Stimulated activated CD8-positive, alpha-beta memory T cell treated with anti-CD3 and anti-CD28 coated beads, Interleukin-2, amount 100 ng/mL, for 48 hours (primary cell): Measurements from ENCODE around the gene GUCY1A2.

ENCODE experiments used
- DNase-seq, 2 donors: peaks; one replicate each; pipeline ENCODE4 v3.0.0-alpha.2; 2020; ENCODE audit warnings: low read depth in 2 of 2

Gene GUCY1A2

DNA sequence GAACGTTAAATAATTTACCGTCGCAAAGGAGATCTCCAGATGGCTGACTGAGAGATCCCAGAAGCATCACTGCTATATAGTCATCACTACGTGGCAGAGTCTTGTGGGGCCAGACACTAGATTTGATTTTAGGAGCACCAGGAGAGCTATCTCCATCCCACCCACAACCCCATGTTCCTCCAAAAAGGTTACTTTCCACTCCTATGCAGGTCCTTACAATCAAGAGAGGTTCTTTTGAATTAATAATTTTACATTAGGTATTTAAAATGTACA is 19.4 kb downstream of the GUCY1A2 start:
- no peak for DNase-seq

DNA sequence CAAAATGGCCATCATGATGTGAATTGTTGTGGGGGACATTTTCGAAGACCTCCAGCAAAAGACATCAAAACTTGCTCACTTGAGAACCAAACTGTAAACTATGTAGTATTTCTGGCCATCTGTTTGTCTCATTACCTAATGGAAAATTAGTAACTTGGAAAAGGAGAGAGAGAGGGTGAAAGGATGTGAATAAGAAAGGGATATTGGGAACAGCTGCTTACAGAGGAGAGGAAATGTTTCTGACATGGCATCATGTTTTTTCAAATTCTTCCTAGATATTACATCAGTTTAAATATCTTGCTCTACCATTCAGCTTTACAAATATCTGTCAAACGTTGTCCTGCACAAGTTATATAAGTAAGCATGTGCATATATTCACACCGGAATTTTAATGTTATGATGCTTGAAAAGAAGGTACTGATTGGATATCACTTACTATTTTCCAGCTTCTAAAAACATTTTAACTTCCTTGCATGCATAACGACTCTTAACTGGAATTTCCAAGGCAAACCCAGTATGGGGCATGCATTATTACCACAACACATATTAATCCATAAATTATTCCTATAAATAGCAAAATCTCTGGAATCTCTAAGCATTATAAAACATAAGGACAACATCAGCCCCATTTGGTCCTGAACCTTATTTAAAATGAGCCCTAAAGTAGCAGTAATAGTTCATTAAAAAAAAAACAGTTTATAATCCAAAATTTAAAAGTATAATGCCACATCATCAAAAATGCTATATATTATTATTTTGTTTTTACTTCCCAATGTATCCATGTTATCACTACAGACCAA is 20.0 kb downstream of the GUCY1A2 start:
- DNase-seq: no peak

DNA sequence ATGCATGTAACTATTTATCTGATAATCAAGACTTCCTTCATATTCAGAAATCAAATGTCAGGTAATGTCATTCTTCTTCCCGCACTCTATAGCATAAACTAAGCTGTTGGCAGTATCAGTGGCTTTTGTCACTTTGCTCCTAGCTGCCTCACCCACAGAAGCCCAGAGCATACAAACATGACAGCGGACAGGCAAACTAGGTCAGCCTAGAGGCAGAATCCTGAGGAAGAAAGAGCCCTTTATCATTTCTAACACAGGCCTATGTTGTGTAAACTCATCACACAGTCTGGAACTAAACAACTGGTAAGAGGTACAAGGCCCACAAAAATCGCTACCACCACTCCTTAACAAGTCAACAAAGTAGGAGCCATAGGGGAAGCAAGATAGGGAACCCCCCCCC is 21.0 kb downstream of the GUCY1A2 start:
- no peak for DNase-seq

DNA sequence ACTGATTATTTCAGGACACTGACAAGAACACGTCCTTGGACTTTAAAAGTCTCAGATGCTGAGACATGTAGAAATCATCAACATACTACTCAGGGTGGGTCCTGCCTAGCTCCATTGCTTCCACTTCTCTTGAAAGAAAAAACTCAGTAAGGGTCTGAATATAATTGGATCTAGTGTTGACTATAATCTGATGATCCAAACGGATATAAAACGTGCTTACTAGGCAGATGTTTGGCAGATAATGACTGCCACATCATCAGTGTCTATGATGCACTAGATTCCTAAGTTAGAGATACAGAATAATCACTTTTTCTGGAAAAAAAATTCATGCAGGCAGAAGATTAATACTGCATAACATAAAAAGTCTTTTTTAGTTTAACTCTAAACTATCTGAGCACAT is 21.6 kb downstream of the GUCY1A2 start:
- no peak for DNase-seq

DNA sequence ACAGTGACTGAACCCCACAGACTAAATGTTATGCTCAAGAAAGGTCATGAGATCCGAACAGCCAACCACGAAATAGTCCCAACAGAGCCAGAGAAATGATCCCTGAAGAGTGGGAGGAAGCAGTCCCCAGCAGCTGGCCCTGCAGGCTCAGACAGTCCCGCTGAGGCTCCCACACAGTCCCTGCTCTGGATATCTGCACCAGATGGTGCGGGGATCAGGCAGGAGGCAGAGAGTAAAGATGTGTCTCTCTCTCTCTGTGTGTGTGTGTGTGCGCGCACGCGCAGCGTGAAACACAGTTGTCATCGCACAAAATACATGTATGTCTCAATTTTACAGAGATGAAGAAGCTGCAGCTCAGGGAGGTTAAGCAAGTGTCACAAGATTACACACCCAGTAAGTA is 27.9 kb downstream of the GUCY1A2 start:
- no peak for DNase-seq

DNA sequence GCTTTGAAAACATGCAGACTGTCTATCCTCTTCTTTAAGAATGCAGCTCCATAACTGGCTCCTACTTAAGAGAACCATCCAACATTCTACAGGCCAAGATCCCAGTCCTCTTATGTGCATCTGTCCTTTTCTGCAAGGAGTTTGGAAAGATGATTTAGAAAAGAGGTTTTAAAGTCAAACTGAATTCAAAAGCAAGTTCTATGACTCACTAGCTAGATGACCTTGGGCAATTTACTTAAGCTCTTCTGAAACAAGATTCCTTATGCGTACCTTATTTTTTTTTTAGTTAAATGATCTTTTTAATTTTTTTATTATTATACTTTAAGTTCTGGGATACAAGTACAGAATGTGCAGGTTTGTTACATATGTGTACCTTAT is 29.2 kb downstream of the GUCY1A2 start:
- DNase-seq: no peak

DNA sequence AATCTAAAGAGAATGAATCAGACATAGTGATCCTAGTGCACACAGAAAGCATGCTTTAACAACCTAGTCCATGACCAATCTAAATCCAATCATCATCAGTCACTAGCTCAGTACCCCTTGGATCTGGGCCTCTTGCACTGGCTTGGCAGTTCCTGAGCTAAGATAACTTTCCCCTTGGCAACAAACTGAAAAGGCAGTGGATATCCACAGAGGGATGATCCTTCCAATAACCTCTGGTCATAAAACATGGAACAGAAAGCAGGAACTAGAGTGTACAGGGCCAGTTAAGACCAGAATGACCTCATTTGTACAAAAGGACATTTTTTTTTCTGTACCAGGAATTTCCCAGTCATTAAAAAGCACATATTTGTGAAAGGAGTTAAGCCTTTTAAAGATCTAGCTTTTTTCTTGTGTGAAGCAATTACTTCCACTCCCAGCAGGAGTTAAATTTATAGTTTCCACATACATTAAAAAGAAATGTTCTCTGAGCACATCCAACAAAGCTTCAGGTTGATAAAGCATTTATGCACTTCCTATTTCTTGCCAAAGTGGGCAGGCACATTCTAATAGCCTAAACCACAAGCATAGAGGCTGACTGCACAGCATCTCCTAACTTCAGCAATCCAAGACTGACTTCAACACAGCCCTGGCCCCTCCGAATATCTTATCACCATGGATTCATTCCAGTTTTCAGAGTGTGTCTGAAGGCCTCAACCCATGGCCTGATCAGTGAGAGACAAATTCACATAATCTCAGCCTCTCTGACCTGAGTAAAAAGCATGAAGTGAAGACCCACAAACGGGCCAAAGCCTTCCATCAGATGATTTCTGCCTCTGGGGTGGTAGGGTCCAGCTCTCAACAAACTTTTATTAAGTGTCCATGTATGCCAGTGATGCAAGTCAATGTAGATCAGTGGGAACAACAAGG is 29.9 kb downstream of the GUCY1A2 start:
- DNase-seq: no peak

DNA sequence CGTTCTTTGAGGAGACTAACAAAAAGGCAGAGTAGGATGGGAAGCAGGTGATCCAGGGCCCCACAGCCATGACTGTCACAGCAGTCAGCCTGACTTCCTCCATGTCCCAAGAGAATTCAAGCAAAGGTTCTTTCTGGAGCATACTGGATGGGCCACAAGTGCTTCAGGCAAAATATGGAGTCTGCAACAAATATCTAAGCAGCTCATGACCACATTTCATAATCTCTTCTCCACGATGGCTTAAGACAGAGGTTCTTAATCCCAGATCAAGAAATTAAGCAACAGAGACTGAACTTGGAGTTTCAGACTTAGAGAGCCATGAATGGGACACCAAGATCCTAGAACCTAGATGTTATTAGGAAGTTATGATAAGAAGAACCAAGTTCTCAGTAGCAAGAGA is 31.6 kb downstream of the GUCY1A2 start:
- no peak for DNase-seq

DNA sequence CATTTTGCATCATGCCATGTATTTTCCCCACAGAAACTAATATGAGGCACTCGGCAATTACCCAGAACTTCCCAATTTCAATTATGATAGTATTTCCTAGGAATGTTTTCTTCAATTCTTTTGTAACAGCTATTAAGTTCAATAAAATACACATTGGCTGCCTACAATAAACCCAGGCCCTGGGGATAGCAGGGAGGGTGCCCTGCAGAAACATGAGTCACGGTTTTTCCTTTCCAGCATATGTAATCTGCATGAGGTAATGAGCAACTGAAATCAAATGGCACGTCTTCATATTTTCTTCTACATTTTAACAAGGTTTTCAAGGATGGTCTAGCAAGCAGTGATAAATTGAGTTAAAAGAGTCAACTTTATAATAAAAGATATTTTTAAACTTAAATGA is 32.0 kb downstream of the GUCY1A2 start:
- DNase-seq: no peak

DNA sequence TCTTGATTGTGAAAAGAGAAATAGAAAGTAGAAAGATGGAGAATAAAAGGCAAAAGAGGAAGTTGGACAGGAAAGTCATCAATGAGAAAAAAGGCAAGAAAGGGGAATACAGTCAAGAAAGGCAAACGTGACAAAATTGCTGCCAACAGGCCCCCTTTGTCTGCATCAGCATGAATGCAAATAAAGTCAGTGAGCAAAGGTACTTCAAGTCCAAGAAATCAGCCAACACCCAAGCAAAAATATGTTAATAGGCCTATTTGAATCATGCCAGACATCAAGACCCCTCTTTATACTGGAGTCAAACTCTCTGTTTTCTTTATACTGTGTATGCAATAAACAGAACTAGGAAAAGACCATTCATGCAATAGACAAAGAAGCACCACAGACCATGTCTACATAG is 34.3 kb downstream of the GUCY1A2 start:
- DNase-seq: no peak

DNA sequence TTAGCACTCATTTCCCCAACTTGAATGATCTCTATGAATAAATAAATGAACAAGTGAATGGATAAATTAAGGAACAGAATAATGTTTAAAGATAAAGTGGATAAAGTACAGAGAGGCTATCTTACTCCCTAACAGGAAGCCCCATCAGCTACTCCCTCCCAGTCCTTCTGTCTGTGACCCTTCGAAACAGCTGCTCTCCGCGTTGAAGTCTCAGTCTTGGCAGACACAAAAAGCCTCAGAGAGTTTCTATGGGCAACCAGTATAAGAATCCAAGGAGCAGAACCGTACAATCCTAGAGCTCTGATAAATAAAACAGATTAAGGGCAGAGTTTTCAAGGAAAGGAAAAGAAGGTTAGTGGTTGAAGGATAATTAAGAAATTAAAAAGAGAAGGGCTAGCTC is 35.0 kb downstream of the GUCY1A2 start:
- no peak for DNase-seq

DNA sequence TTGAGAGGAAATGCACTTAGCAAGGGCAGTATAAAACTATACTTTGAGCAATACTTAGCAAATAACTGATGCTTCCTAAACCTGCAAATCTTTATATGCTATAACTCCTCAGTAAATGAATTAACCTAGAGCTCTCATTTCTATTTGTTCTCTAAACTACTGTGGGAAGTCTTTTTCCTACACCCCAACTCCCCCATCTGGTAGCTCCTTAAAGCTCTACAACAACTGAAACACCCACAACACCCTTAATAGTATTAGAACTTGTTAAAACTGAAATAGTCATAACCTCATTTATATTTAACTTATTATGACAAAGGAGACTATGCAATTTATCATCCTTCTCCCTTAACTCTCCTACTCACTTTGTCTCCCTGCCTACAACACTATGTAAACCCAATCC is 43.4 kb downstream of the GUCY1A2 start:
- no peak for DNase-seq

DNA sequence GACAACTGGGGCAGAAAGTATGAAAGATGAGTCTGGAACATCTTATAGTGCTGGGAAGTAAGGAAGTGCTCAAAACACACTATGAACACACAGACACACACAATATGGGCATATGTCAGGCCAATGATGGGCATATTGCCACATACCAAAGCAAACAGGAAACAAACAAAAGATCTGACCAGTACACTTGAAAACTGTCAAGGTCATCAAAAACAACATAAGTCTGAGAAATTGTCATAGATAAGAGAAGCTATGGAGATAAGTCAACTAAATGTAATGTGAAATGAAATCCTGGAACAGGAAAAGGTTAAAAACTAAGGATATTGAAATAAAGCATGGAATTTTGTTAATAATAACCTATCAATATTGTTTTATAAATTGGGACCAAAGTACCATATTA is 46.4 kb downstream of the GUCY1A2 start:
- DNase-seq: no peak

DNA sequence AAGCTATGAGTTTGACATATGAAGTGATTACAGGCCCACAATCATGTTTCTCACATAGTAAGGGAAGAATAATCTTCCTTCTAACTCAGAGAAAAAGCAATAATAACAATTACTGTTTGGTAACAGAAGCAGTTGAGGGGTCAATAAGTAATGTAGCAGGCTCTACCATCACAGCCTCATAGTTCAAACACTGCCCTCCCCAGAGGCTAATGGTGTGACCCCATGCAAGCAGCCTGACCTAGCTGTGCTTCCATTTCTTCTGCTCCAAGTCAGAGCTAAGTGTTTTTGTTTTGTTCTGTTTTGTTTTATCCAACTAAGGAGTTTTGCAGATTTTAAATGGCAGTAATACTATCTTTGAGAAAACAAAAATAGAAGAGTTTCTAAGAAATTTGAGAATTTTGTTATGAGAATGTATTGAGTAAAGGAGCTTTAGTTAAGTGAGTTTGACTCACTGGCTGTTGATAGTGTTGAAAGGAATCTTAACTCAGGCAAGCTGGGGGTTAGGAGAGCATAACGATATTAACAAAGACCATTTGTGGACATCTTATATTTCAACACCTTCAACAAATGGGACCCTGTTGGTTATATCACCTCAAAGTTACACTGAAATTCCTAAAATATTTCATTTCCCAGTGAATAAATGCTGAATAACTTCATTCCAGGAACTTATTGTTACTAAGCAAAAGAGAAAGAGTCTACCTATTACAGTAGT is 48.5 kb downstream of the GUCY1A2 start:
- DNase-seq: no peak

DNA sequence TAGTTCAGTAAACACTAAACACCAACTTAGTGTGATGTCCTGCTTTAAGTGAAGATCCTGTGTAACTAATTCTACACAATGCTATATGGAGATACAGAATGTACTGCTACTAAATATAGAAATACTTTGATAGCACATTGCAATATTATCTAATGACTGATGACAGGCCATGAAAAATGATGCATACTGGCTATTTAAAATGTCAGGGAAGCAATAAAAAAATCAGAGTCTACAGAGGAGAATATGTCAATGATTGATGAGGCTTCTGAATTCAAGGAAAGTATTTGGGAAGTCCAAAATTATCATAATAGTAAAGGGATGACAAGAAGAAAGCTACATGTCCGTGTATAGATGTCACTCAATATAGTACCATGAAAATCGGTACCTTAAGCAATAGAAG is 55.3 kb downstream of the GUCY1A2 start:
- DNase-seq: no peak

DNA sequence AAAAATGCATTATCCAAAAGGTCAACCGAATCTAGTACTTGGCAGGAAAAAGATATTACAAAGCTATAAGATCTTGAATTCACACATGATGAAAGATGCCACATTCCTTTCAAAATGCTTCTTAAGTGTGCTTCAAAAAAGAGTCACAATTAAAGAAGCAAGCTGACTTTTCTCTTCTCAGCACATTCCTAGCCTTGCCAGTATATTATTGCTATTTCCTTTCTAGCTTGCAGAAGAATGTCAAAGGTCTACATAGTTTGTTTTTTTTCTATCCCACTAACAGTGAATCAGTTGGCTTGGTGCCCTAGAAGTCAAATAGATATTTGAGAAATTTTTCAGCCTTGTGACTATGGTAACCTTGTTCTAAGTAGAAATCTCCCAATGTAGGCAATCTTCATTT is 56.8 kb downstream of the GUCY1A2 start:
- DNase-seq: no peak

DNA sequence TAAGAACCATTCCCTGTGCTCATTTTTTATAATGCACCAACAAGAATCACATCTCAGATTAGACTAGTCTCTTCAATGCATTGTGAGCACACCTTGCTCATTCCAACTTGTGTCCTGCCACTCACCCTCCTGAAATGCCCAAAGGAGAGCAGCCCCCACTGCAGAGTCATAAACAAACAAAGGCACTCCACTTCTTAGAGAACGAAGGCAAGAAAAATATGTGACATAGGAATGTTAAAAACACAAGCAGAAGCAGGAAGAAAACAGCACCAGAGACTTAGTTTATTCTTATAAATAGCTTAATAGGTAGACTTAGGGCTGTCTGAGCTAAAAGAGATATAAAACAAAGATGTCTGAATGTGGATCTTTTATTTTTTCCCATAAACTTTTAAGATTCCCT is 57.2 kb downstream of the GUCY1A2 start:
- DNase-seq: no peak

DNA sequence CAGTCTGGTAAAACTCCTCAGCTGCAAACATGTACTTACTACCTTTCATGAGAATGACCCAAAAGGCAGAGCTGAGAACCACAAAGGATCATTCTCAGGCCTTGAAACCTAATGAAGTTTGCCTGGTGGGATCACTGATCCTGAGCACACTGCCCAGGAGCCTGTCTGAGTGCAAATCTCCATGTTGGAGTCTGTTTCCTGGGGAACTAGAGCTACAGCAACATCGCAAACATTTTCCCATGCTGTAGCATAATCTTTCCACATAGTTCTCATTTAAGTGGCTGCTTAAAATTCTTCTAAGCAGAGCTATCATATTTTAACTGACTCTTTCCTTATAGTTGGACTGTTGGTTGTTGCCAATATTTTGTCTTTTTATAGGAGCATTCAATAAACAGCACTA is 58.5 kb downstream of the GUCY1A2 start:
- no peak for DNase-seq

DNA sequence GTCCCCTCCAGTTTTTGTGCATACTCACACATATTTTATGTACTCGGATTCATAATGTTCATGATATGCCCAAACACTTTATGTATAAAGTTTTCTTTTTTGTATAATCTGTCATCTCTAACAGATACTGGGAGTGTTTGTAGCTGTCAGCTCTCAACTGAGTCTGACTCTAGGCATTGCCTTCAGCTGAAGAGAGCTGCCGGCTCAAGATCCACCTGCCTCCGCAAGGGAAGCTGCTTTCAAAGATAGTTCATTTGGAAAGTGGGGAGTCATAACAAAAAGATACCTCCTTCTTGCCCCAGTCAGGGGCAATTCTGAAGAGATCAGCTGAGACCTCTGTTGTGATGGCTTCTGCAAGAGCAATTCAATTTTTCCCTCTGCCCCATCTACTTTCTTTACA is 58.9 kb downstream of the GUCY1A2 start:
- no peak for DNase-seq

DNA sequence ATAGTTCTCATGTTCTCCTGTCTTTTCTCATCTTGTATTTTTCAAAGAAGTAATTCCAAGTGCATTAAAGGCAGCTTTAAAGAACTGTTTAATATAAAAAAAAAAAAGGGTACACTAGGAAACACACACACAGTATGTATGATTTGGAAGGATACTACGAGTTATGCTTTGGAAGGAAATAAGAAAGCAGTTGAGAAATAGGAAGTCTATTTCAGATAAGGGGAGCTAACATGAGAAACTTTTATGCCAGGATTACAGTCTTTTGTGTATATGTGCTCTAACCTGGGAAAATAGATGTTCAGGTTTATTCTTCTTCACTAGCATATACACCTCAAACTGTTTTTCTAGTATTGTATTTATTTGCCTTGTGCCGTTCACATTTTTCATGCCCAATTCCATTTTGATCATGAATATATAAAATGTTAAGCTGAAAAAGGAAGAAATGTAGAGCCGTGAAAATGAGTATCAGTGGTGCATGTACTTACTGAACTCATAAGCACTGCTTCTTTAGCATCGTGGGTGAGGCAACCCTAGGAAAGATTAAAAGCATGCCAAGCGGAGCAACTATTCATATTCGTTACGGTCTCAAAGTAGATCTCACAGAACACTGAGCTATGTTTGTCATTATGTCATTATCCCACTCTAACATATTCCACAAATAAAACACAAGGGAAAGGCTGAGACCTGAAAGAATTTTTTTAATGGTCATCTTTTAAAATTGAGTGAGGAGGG is 59.6 kb downstream of the GUCY1A2 start:
- no peak for DNase-seq

DNA sequence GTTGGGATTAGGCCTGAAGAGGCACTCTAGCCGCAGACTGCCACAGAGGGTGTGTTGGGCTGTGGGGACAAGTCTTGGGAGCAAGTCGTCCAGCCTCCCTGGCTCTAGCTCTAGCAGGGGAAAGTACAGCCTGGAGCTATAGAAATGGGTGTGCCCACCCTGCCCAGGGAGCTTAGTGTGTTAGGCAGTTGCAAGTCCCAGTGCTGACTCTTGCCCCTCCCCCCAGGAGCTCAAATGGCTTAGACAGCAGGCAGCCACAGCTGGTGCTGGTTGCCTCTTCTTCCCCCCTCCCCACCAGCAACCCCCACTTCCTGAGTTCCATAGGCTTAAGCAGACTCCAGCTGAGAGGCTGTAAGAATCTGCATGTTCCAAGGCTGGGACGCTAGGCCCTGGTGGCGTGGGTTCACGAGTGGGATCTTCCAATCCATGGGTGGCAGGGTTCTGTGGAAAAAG is 61.2 kb downstream of the GUCY1A2 start:
- DNase-seq: no peak

DNA sequence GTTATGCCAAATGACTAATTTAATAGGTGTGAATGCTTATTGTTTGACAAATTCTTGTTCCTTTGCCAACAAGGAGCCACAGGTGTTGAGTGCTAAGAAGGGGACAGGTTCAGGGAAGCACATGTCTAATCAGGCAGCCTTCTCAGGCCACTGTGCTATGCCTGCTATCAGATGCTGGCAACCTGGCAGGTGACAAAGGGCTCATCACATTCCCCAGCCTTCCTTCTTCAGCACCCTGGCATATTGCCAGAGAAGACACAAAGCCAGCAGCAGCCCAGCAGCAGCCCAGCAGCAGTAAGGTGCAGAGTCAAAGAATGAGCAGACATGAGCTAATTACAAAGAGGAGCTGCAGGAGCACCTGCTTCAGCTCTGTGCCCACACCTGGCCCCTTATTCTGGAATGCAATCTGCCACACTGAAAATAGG is 68.2 kb downstream of the GUCY1A2 start:
- no peak for DNase-seq
